ENCODE measurements around the gene ATP8B3.
"Not testable (repeated sequence)": the region's sequence is repeated elsewhere in the genome, so short reads cannot be mapped to it uniquely, and the experiment has no call there.

ATP8B3 gene

GRCh38 chr19:1815605-1816529 lies 3.8 kb upstream of the ATP8B3 start:
- no peak for DNase-seq

GRCh38 chr19:1814833-1815604 lies 2.9 kb upstream of the ATP8B3 start:
- no peak for DNase-seq

- no peak for DNase-seq
These were observed 2.3 kb upstream of the ATP8B3 start for GRCh38 chr19:1814391-1814790.

- DNase-seq = no peak
These were observed 1.4 kb upstream of the ATP8B3 start for GRCh38 chr19:1813192-1814182.

GRCh38 chr19:1812426-1813191 lies 533 bp upstream of the ATP8B3 start:
- peak; percentile 61 for DNase-seq

GRCh38 chr19:1811472-1811894 lies 593 bp downstream of the ATP8B3 start:
- DNase-seq = no peak

GRCh38 chr19:1810439-1811160 lies 1.5 kb downstream of the ATP8B3 start:
- no peak for DNase-seq

GRCh38 chr19:1809678-1810077 lies 2.4 kb downstream of the ATP8B3 start:
- no peak for DNase-seq

GRCh38 chr19:1808395-1808731 lies 3.7 kb downstream of the ATP8B3 start:
- no peak for DNase-seq

GRCh38 chr19:1807695-1808394 lies 4.2 kb downstream of the ATP8B3 start:
- no peak for DNase-seq

- DNase-seq = no peak
These were observed 4.9 kb downstream of the ATP8B3 start for GRCh38 chr19:1807030-1807694.

GRCh38 chr19:1806184-1807029 lies 5.7 kb downstream of the ATP8B3 start:
- no peak for DNase-seq

- no peak for DNase-seq
These were observed 6.5 kb downstream of the ATP8B3 start for GRCh38 chr19:1805401-1806183.

- DNase-seq = no peak
These were observed 7.2 kb downstream of the ATP8B3 start for GRCh38 chr19:1804858-1805257.

- DNase-seq = peak; percentile 86
These were observed 12.3 kb downstream of the ATP8B3 start for GRCh38 chr19:1799695-1800342.

- DNase-seq = not testable (repeated sequence)
These were observed 14.8 kb downstream of the ATP8B3 start for GRCh38 chr19:1797313-1797712.

GRCh38 chr19:1796395-1797142 lies 15.5 kb downstream of the ATP8B3 start:
- DNase-seq = no peak

All from NCI-H524 treated with DMSO at 0.1 percent for 48 hours (cell line).